ENCODE results near the gene GPR35.
"Not testable (repeated sequence)": the region's sequence is repeated elsewhere in the genome, so short reads cannot be mapped to it uniquely, and the experiment has no call there.

The GPR35 gene

GRCh38 chr2:240662681-240663080 lies 37.4 kb downstream of the GPR35 start:
- no peak for DNase-seq (ENCODE audit: low spot score)

GRCh38 chr2:240663546-240664190 lies 38.4 kb downstream of the GPR35 start:
- DNase-seq (ENCODE audit: low spot score) = no peak

GRCh38 chr2:240664622-240665021 lies 39.3 kb downstream of the GPR35 start:
- DNase-seq (ENCODE audit: low spot score) = no peak

- DNase-seq (ENCODE audit: low spot score) = no peak
These were observed 45.1 kb downstream of the GPR35 start for GRCh38 chr2:240670402-240670801.

- DNase-seq (ENCODE audit: low spot score) = no peak
These were observed 45.7 kb downstream of the GPR35 start for GRCh38 chr2:240670950-240671349.

- no peak for DNase-seq (ENCODE audit: low spot score)
These were observed 46.9 kb downstream of the GPR35 start for GRCh38 chr2:240672076-240672700.

- DNase-seq (ENCODE audit: low spot score) = no peak
These were observed 47.5 kb downstream of the GPR35 start for GRCh38 chr2:240672701-240673190.

- not testable (repeated sequence) for DNase-seq (ENCODE audit: low spot score)
These were observed 49.3 kb downstream of the GPR35 start for GRCh38 chr2:240674461-240675184.

- DNase-seq (ENCODE audit: low spot score) = not testable (repeated sequence)
These were observed 50.1 kb downstream of the GPR35 start for GRCh38 chr2:240675345-240675744.

GRCh38 chr2:240678043-240678442 lies 52.8 kb downstream of the GPR35 start:
- not testable (repeated sequence) for DNase-seq (ENCODE audit: low spot score)

GRCh38 chr2:240678909-240679308 lies 53.6 kb downstream of the GPR35 start:
- DNase-seq (ENCODE audit: low spot score) = not testable (repeated sequence)

GRCh38 chr2:240680185-240680584 lies 54.9 kb downstream of the GPR35 start:
- DNase-seq (ENCODE audit: low spot score) = not testable (repeated sequence)
